H1 (cell line): ENCODE results near the gene ASMT. TPM values are rescaled to one million over a fixed set of nuclear protein-coding genes. Genes with fewer than 3 reads are reported as not detected.

Source experiments
- ASH2L ChIP-seq: fragments of 200-600, 300-600 bp; sonication (generic); IDR thresholded peaks from one replicate; pipeline ENCODE4 v1.7.1; 2017; ENCODE audit warnings: low read length
- BCL11A ChIP-seq, 2 experiments: IDR thresholded peaks; one replicate each; pipeline ENCODE4 v1.6.1; 2011; ENCODE audit warnings: low read depth in 2 of 2, low read length in 2 of 2, mild to moderate bottlenecking in 2 of 2
- BRCA1 ChIP-seq: IDR thresholded peaks from 2 replicates; pipeline ENCODE4 v1.6.1; 2012; ENCODE audit warnings: low read depth, low read length, improper control_type of control experiment
- CEBPB ChIP-seq: IDR thresholded peaks from 2 replicates; pipeline ENCODE4 v1.6.1; 2012; ENCODE audit warnings: low read depth, low read length
- CHD1 ChIP-seq: IDR thresholded peaks from 2 replicates; pipeline ENCODE4 v1.6.1; 2012; ENCODE audit warnings: low read depth, low read length, improper control_type of control experiment
- CHD2 ChIP-seq: IDR thresholded peaks from 2 replicates; pipeline ENCODE4 v1.6.1; 2012; ENCODE audit warnings: low read length, improper control_type of control experiment
- CTBP2 ChIP-seq: IDR thresholded peaks from 2 replicates; pipeline ENCODE4 v1.7.0; 2011; ENCODE audit warnings: borderline replicate concordance, mild to moderate bottlenecking, moderate library complexity, mixed read lengths, low read length; ENCODE audit not compliant: insufficient read depth, insufficient read length
- CTCF ChIP-seq, 3 experiments: IDR thresholded peaks; 1 replicate in 2 of 3; 2 replicates in 1 of 3; pipeline versions ENCODE4 v1.5.1 to v1.6.1; 2011; ENCODE audit warnings: low read length in 3 of 3, mild to moderate bottlenecking in 3 of 3, inconsistent platforms in 2 of 3, low read depth in 1 of 3, moderate library complexity in 1 of 3; ENCODE audit not compliant: insufficient read depth in 1 of 3; ENCODE audit errors: control extremely low read depth in 1 of 3
- EP300 ChIP-seq, 2 experiments: IDR thresholded peaks; 1 replicate in 1 of 2; 2 replicates in 1 of 2; pipeline ENCODE4 v1.6.1; 2011 to 2012; ENCODE audit warnings: low read depth in 2 of 2, low read length in 2 of 2, mild to moderate bottlenecking in 2 of 2, borderline replicate concordance in 1 of 2, inconsistent platforms in 1 of 2, moderate library complexity in 1 of 2
- HDAC6 ChIP-seq: IDR thresholded peaks from one replicate; pipeline ENCODE4 v1.7.1; 2012; ENCODE audit warnings: low read depth, mild to moderate bottlenecking, inconsistent platforms, low read length, moderate library complexity
- JUN ChIP-seq: IDR thresholded peaks from 2 replicates; pipeline ENCODE4 v1.6.1; 2011; ENCODE audit warnings: low read depth, mild to moderate bottlenecking, improper control_type of control experiment, low read length
- JUND ChIP-seq: IDR thresholded peaks from 2 replicates; pipeline ENCODE4 v1.6.1; 2011; ENCODE audit warnings: mild to moderate bottlenecking, improper control_type of control experiment, low read length
- KDM1A ChIP-seq: fragments of 200-600, 300-600 bp; sonication (generic); IDR thresholded peaks from 2 replicates; pipeline ENCODE4 v1.7.1; 2016; ENCODE audit warnings: mild to moderate bottlenecking, low read length, borderline replicate concordance
- KDM4A ChIP-seq: IDR thresholded peaks from one replicate; pipeline ENCODE4 v1.7.1; 2012; ENCODE audit warnings: low read depth, mild to moderate bottlenecking, moderate library complexity, low read length, inconsistent platforms; ENCODE audit not compliant: severe bottlenecking
- RAD21 ChIP-seq, 2 experiments: IDR thresholded peaks in 1 of 2; conservative IDR thresholded peaks in 1 of 2; 2 replicates each; pipeline ENCODE4 v1.6.1; 2011; ENCODE audit warnings: low read depth in 2 of 2, low read length in 2 of 2, improper control_type of control experiment in 1 of 2, inconsistent platforms in 1 of 2, mild to moderate bottlenecking in 1 of 2, moderate library complexity in 1 of 2
- RBBP5 ChIP-seq: IDR thresholded peaks from 2 replicates; pipeline ENCODE4 v1.7.1; 2012; ENCODE audit warnings: low read depth, mild to moderate bottlenecking, inconsistent platforms, low read length, moderate library complexity, borderline replicate concordance
- SIN3A ChIP-seq, 2 experiments: IDR thresholded peaks in 1 of 2; conservative IDR thresholded peaks in 1 of 2; 2 replicates each; pipeline ENCODE4 v1.6.1; 2011 to 2012; ENCODE audit warnings: low read length in 2 of 2, improper control_type of control experiment in 1 of 2, low read depth in 1 of 2, mild to moderate bottlenecking in 1 of 2
- SP4 ChIP-seq: IDR thresholded peaks from 2 replicates; pipeline ENCODE4 v1.6.1; 2012; ENCODE audit warnings: low read length, inconsistent platforms
- SRF ChIP-seq: IDR thresholded peaks from 2 replicates; pipeline ENCODE4 v1.6.1; 2011; ENCODE audit warnings: mild to moderate bottlenecking, low read depth, low read length, moderate library complexity
- TAF1 ChIP-seq: IDR thresholded peaks from 2 replicates; pipeline ENCODE4 v1.6.1; 2011; ENCODE audit warnings: mild to moderate bottlenecking, low read depth, low read length
- YY1 ChIP-seq: IDR thresholded peaks from 2 replicates; pipeline ENCODE4 v1.6.1; 2011; ENCODE audit warnings: low read depth, mild to moderate bottlenecking, low read length
- polyA plus RNA-seq, 7 experiments: library from polyadenylated mRNA; depleted of rRNA in 3 of 7; stranded (reverse) in 5 of 7; unstranded in 2 of 7; fragments of >200 nt in 5 of 7; fragments of 200-250 nt in 2 of 7; gene quantifications; 1 replicate in 5 of 7; 2 replicates in 1 of 7; 4 replicates in 1 of 7; pipeline versions ENCODE4 v1.2.1 to v1.2.3, GENCODE V29; 2011 to 2013; ENCODE audit warnings: missing spikeins in 2 of 7, mixed read lengths in 2 of 7
- total RNA-seq: library from RNA; stranded (reverse); fragmentation: NEBNext Ultra II Directional; extraction: Animal tissue kit (Norgen Biotek cat#: 25700); gene quantifications from 2 replicates; pipeline ENCODE4 v1.2.1, GENCODE V29; 2021

The ASMT gene
- total and polyA plus RNA-seq, 2 of the 8 experiments (the other 6 are each of a cell fraction or from before 2014, with no cell fraction given): 1.5 to 3.1 TPM

GRCh38 chrX:1591102-1591862 is 23.6 kb upstream of the ASMT start, which contains the start of gene AKAP17A (continued):
- TF ChIP-seq JUND (0 out of 2 replicates have a peak, but pooled peaks have one; percentile 56), CHD2 (peak; percentile 42; the same call in 1 of the 2 replicates), EP300 (IDR thresholded peaks at IDR 0.05; ENCODE audit: borderline replicate concordance in 1 of 2, low read depth in 2 of 2, low read length in 2 of 2) (no peak), SP4 (peak; percentile 60; the same call in 1 of the 2 replicates), BCL11A (IDR thresholded peaks at IDR 0.05; ENCODE audit: low read depth in 2 of 2, low read length in 2 of 2) (no peak), HDAC6 (no peak), TAF1 (peak; percentile 76), CTBP2 (no peak), ASH2L (no peak), RBBP5 (peak; percentile 51; the same call in 1 of the 2 replicates), KDM1A (no peak), KDM4A (no peak), CTCF (IDR thresholded peaks at IDR 0.05; ENCODE audit: control extremely low read depth in 1 of 3, insufficient read depth in 1 of 3, low read depth in 1 of 3, low read length in 3 of 3) (no peak), CEBPB (no peak), SIN3A (conservative IDR thresholded peaks at IDR 0.05 in 1 of 2, IDR thresholded peaks at IDR 0.05 in 1 of 2; ENCODE audit: low read depth in 1 of 2, low read length in 2 of 2) (peak in 1 of 2 experiments; percentile 56; a peak in 1 of 4 replicates), RAD21 (IDR thresholded peaks at IDR 0.05 in 1 of 2, conservative IDR thresholded peaks at IDR 0.05 in 1 of 2; ENCODE audit: low read depth in 2 of 2, low read length in 2 of 2) (peak in 1 of 2 experiments; percentile 31; a peak in 2 of 4 replicates), SRF (peak; percentile 43; the same call in 1 of the 2 replicates), CHD1 (no peak), JUN (no peak), BRCA1 (no peak), YY1 (no peak; the same call in 1 of the 2 replicates)
- TF ChIP-seq, all 59 proteins: peak for 15
